HK-2 (cell line): ENCODE measurements around the gene SYVN1.
A peak's percentile ranks its signal among the peaks of the same experiment; 100 is the strongest.
"Not testable (repeated sequence)": the region's sequence is repeated elsewhere in the genome, so short reads cannot be mapped to it uniquely, and the experiment has no call there.

Experiments used
- DNase-seq: peaks from one replicate; pipeline ENCODE4 v3.0.0-alpha.2; 2018; ENCODE audit not compliant: unreplicated experiment

Gene SYVN1

DNA sequence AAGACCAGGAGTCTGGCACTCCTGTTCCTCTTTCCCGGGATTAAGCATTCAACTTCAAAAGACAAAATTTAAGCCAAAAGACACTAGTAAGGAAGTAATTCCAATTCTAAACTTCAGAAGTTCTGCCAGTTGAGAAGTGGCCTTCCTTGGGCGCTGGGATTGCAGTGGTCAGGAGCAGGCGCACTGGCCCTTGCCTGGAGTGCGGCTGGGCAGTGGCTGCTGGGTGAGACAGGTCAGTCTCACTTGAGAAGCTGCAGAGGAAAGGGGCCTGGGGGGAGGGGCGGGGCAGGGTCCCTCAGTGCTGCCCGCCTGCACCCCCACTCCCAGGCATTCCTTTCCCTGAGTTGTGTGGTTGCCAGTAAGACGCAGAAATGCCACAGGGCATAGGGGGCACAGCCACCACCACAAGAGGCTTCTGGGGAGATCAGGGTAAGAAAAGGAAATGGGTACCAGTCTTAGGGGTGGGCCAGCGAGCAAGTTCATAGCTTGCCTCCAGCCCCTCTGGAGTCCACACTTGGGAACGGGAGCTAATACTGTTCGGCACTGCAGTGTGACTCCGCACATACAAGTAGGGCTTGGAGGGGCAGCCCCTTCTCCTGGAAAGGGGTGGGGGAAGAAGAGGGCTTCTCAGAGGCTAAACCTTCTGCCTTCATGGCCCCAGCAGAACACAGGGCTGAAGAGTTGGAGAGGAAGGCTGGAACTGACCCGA is 6.7 kb downstream of the SYVN1 start:
- DNase-seq, result no peak

- no peak for DNase-seq
These were observed 7.6 kb downstream of the SYVN1 start for GRCh38 chr11:65126624-65127274.

- DNase-seq, result no peak
These were observed 8.9 kb downstream of the SYVN1 start for GRCh38 chr11:65125197-65126056.

DNA sequence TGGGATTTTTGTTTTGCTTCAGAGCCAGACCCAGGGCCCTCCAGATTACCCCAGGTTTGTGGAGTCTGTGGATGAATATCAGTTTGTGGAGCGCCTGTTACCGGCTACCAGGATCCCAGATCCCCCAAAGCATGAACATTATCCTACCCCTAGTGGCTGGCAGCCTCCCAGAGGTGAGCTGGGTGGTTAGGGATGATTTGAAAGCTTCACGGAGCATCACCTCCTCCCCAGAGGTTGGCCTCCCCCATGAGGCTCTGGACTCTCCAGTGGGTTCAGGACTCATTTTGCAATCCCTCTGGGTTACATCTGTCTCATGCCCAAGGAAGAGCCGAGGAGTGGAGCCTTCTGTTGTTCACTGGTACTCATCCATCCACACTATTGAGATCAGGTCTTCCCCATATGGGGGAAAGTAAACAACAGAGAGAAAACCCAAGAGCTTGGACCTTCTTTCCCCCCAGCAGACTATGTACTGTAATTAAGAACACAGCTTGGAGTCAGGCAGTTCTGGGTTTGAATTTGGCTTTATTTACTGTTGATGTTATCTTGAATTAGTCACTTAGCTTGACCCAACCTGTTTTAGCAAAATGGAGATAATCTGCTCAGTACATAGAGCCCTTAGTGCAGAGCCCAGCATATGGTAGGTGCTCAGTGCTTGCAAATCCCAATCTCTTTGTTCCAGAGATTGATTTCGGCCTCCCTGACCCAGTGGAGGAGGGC is 9.7 kb downstream of the SYVN1 start:
- DNase-seq, result no peak

DNA sequence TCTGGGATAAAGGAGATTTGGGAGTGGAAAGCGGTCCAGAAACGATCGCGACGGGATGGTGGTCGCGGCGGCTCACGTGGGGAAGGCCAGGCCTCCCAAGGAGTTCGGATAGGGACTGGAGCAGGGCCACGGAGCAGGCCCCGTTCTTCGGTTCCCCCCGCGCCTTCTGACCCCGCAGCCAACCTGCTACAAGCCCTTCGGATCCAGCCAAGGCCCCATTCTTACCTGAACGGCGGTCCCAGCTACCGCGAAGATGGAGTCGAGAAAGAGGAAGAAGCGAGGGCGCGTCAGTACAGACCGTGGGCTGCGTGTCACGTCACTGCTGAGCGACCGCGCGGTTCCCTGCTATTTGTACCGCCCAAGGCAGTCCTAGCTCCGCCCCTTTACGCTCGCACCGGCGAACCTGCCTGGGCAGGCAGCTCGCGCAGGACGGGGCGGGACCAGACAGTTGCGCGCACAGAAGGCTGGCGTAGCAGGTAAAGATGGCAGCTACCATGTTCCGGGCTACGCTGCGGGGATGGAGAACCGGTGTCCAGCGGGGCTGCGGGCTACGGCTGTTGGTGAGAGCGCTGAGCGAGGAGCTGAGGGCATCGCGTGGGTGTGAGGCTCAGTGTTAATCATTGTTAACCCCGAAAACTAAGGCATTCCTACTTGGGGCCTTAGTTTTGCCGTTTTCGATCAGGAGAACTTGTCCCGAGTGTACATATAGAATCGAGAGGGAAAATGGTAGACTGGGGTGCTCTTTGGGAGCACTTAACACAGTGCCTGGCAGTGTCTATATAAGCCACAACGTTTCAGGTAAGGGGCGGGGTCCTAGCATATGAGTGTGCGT is 12.2 kb downstream of the SYVN1 start, which contains the start of the genes FAU and MRPL49:
FAU (minus strand) TSS at position 270 of the 832 bp plus-strand sequence. CDS start 321 bp downstream, outside the sequence.
MRPL49 (plus strand) TSS at position 457 of the 832 bp plus-strand sequence; CDS start at position 483, 26 bp downstream.
- peak; percentile 94 for DNase-seq

- peak; percentile 22 for DNase-seq
These were observed 12.9 kb downstream of the SYVN1 start for GRCh38 chr11:65121447-65121864.

DNA sequence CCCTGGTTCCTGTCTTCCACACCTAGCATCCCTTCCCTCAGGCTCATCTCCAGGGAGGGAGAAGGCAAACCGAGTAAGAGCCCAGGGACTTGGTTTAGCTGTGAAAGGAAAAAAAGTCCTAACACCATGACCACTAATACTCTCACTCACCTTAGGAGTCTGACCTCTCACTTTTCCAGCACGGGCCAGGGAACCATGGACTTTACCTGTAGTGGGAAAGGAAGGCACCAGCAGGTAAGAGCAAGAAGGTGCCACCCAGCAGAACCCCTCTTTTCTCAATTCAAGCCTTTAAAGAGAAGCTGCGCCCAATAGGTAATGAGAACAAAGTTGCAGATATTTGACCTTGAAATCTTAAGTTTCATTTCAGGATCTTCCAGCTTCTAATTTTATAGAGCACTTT is 13.5 kb downstream of the SYVN1 start:
- DNase-seq, result no peak

DNA sequence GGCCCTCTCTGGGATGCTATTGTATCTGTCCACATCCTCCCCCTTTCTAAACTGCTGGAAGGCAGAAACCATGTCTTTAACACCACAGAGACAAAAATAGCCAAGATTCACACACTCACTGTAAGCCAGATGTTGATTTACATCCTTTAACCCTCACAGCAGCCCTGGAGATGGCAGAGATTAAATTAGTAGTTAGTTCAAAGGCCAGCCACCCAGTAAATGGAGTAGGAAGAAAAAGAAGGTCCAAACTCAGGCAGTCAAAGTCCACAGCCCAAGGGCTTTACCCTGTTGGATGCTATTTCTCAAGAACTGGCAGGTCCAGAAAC is 14.7 kb downstream of the SYVN1 start:
- no peak for DNase-seq

GRCh38 chr11:65118891-65119669 is 15.2 kb downstream of the SYVN1 start:
- not testable (repeated sequence) for DNase-seq

- DNase-seq, result no peak
These were observed 16.1 kb downstream of the SYVN1 start for GRCh38 chr11:65118097-65118837.

DNA sequence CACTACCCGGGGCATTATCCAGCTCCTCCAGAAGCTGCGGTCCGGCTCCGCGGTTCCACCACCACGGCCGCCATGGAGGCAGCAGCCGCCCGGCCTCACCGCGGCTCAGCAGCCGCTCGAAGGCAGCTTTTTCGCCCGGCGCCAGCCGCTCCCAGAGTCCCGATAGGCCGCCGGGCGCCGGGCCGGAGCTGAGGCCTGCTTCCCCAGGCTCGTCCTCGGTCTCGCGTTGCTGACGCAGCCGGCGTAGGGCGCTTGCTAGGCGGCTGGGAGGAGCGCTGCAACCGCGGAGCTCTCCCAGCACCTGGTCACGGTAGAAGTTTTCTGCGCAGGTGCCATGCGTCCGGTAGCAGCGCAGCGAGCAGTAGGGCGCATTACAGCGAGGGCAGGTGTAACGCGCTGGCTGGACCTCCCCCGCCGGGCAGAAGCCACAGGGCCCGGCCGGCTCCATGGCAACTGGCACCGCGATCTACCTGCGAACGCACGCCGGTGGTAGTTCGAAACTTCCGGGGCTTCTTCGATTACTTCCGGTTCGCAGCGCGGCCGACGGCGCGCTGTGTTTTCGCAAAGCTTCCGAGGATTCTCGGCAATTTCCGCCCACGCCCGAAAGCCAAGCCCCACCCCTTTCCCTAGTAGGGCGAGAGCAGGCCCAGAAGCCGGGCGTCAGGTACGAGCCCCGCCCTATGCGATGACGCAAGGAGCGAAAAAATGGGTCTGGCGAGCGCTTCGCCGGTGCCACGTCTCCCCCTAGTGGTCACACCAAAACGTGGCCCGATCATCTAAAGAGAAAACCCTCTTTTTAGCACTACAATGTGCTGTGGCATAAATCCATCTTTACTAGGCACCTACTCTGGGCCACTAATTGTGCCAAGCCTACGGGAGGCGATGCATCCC is 16.9 kb downstream of the SYVN1 start, which contains the start of gene ZNHIT2:
ZNHIT2 (minus strand) TSS at position 496 of the 891 bp plus-strand sequence; CDS start at position 448, 48 bp downstream.
- DNase-seq, result peak; percentile 96

DNA sequence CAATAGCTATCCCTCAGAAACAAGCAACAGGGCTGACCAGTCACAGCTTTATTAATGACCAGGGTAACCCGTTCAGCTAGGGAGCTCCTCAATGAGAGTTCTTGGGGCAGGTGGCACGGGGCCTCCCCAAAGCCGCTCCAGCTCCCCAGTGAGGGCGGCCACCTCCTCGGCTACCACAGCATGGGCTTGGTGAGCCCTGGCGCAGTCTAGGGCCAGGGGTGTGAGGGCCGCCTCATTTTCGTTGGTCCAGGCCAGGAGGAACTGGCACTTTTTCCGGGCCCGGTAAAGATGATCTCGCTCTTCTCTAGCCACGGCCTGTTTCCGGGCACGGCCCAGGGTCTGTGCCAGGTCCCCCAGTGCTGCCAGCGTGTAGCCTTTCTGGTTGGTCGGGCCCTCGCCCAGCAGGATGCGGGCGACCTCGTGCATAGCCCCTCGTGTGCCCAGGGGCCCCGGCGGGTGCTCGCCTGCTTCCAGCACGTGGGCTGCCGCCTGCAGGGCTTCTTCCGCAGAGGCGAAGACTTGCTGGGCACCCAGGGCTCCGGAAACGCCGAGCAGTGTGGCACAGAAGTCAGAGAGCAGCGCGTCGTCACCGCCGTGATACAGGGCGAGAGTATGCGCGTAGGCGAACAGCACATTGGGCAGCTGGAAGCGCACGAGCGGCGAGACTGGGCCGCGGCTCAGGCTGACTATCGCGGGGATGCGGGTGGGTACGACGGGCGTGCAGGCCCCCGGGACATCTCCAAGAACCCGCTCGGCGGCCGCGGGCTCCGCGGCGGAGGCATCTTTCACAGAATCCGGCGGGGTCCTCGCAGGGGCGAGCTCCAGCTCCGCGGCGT is 17.7 kb downstream of the SYVN1 start:
- peak; percentile 65 for DNase-seq

DNA sequence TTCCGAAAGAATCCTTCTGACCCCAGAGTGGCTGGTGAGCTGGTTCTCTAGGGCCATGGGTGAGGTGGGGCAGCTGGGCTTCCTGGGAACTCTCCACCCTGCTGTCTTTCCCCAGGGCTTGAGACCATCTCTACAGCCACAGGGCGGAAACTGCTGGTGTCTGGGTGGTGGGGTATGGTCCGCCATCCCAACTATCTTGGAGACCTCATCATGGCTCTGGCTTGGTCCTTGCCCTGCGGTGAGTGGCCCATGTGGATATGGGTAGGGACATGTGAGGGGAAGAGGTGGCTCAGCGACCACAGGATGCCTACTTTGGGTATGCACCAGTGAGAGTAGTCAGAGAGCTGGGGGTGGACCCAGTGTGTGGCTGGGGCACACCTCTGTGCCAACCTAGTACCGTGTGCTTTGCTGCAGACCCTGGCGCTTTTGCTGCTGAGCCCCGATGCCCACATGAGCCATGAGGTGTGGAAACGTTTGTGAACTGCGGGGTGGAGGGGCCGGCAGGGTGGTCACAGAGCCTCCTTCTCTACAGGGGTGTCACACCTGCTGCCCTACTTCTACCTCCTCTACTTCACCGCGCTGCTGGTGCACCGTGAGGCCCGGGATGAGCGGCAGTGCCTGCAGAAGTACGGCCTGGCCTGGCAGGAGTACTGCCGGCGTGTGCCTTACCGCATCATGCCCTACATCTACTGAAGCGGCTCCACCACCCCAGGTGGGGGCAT is 18.8 kb downstream of the SYVN1 start:
- no peak for DNase-seq

- no peak for DNase-seq
These were observed 19.7 kb downstream of the SYVN1 start for GRCh38 chr11:65114538-65115171.

DNA sequence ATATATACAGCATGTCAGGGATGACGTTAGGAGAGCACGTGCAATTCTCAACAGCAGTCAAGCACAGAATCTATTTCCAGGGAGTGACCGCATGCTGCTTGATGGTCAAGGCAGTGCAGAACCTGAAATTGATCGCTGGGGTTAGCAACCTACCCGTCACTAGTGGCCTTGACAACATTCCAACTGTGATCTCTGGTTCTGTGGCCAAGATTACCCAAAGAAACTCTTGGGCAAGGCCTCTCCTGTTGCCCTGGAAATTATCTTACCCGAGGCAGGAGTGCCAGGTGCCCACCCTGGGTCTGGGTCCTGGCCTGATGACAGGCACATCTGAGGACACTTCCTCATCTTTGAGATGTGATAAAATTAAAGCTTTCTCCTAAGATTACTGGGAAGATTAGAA is 20.5 kb downstream of the SYVN1 start:
- no peak for DNase-seq

GRCh38 chr11:65113361-65113756 is 21.0 kb downstream of the SYVN1 start:
- peak; percentile 45 for DNase-seq
